NCI-H128 (cell line): Measurements from ENCODE around the gene YIPF2.
"Not testable (repeated sequence)": the region's sequence is repeated elsewhere in the genome, so short reads cannot be mapped to it uniquely, and the experiment has no call there.

ENCODE experiments used
- DNase-seq: peaks from one replicate; lab custom pipeline; 2025; ENCODE audit not compliant: unreplicated experiment; lab: John Stamatoyannopoulos, UW

YIPF2 gene

DNA sequence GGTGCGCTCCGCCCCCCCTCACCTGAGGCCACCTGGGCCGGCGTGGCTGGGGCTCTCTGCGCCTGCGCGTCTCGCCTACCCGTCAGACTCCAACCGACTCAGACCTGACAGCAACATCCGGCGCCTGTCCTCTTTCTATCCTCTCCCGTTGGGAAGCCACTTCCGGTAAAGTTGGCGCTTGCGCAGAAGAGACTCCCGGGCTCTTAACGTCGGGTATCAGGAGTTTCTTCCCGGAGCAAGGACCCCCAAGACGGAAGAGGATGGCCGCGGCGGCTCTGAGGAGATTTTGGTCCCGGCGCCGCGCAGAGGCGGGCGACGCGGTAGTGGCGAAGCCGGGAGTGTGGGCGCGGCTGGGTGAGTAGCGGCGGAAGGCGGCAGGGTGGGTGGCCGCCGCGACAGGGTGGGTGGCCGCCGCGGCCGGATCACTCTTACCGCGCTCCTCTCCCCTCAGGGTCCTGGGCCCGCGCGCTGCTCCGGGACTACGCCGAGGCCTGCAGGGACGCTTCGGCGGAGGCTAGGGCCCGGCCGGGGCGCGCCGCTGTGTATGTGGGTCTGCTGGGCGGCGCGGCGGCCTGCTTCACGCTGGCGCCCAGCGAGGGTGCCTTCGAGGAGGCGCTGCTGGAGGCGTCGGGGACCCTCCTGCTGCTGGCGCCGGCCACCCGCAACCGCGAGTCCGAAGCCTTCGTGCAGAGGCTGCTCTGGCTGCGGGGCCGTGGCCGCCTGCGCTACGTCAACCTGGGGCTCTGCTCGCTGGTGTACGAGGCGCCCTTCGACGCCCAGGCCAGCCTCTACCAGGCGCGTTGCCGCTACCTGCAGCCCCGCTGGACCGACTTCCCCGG, at the start of gene YIPF2, which contains the start of gene TIMM29:
Gene YIPF2 (minus strand): TSS at position 77 of the 839 bp plus-strand sequence. CDS start 229 bp downstream, outside the sequence.
Gene TIMM29 (plus strand): TSS at position 249 of the 839 bp plus-strand sequence. CDS start 12 bp downstream, at position 261.
- peak; percentile 97 for DNase-seq

DNA sequence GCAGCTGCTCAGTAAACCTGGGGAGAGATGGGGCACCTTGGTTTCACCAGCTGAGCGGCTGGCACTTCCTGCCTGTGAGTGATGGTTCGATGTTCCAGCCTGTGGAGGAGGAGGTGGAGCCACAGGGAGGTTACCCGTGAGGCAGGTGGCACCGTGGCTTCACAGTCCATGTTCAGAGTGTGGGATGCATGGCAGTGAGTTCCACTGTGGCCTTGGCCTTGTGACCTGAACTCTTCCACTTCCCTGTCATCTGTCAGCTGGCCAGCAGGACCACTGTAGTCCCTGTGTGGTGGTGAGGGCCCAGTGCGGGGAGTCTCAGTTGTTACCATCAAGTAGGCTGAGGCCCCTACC, 49.3 kb upstream of the YIPF2 start:
- no peak for DNase-seq

DNA sequence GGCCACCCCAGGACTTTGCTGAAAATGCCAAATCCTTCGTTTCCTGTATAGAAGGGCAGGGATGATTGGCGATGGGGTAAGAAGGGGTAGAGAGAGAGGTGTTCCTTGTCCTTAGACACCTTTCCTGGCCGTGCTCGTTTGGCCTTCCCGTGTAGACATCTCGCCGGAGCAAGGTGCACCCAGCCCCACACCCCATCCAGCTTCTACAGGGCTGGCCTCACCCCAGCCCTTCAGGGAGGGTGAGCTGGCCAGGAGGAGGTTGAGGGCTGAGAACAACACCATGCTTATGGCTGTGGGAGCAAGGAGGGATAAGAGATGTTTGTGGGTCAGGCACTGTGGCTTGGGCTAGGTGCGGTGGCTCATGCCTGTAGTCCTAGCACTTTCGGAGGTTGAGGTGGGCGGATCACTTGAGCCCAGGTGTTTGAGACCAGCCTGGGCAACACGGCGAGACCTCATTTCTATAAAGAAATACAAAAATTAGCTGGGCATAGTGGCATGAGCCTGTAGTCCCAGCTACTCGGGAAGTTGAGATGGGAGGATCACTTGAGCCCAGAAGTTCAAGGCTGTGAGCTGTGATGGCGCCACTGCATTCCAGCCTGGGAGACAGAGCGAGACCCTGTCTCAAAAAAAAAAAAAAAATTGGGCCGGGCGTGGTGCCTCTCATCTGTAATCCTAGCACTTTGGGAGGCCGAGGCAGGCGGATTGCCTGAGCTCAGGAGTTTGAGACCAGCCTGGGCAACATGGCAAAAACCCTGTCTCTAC, 47.9 kb upstream of the YIPF2 start:
- no peak for DNase-seq

DNA sequence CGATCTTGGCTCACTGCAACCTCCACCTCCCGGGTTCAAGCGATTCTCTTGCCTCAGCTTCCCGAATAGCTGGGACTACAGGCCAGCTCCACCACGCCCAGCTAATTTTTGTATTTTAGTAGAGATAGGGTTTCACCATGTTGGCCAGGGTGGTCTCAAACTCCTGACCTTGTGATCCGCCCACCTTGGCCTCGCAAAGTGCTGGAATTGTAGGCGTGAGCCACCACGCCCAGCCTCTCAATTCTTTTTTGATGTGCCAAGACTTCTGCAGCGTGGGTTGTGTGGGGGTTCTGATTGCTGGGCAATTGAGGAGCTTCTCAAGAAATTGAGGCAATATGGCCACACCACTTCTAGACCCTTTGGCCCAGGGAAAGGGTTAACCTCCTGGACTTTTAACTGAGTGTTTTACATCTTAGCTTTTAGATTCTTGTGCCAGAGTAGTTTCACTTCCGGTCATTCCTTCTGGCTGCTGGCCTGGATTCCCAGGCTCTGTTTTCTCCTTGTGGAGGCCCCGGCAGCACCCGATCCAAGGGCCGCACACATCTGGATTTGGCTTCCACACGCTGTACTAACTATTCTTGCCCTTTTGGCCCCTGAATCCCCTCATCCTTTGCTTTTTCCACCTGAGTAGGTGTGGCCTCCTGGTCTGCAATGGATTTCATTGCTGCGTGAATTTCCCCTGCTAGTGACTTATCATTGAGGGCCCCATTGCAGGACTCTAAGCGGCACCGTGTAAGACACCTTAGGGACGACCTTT, 47.1 kb upstream of the YIPF2 start:
- no peak for DNase-seq

DNA sequence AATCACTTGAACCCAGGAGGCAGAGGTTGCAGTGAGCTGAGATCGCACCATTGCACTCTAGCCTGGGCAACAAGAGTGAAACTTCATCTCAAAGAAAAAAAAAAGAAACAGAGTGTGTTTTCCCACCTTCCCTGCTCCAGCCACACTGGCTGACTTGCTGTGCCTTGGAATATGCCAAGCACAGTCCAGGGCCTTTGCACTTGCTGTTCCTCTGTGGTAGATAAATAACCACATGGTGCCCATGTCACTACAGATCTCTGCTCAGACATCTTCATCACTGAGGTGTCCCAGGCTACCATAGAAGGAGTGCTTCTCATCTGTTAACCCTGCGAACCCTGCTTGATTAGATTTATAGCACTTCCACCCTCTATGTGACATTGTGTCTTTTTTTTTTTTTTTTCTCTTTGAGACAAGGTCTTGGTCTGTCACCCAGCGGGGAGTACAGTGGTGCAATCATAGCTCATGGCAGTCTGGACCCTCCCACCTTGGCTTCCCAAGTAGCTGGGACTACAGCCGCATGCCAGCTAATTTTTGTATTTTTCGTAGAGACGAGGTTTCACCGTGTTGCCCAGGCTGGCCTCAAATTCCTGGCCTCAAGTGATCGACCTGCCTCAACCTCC, 42.8 kb upstream of the YIPF2 start:
- DNase-seq = no peak

DNA sequence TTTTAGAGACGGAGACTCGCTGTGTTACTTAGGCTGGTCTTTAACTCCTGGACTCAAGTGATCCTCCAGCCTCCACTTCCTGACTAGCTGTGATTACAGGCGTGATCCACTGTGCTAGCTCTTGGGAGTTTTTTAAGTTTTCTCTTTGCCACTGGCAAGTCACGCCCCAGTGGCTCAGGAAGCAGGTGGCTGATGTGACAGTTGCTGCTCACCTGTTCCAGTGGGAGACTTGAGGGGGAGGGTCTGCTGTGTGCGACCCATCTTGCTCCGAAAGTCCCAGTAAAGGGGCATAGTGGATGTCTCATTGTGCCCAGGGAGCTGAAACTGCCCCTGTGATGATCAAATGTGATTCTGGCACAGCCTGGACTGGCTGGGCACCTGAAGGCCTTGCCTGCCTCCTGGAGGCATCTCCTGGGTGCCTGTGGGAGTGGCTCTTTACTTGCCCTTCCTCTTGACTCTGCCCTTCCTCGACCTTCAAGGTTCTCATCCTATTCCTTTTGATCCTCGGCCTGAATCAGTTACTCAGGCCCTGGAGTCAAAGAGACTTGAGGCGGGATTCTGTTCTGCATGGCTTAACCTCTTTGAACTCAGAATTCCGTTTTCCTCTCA, 40.2 kb upstream of the YIPF2 start:
- no peak for DNase-seq

DNA sequence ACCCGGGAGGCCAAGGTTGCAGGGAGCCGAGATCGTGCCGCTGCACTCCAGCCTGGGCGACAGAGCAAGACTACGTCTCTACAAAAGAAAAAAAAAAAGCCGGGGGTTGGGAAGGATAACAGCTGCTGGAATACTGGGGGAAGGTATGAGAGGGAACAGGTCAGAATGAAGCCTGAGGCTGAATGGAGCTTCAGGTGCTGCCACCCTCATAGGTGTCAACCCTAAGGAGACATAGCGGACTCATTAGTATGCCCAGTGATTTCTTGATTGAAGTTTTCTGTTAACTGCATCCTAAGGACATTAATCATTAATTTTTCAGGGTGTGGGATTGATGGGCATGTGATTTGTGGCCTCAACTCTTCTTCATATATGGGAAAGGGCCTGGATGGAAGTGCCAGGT, 38.4 kb upstream of the YIPF2 start:
- DNase-seq = no peak

DNA sequence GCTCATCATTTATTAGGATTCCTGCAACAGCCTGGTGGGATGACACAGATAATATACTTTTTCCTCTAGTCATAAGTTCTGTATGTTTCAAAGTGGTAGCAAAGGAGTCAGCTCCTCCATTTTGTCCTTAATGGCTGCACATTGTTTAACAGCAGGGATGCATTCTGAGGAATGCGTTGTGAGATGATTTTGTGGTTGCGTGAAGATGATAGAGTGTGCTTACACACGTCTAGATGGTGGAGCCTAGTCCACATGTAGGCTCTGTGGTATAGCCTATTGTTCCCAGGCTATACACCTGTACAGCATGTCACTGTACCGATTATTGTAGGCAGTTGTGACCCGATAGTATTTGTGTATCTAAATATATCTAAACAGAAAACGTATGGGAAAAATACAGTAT, 37.0 kb upstream of the YIPF2 start:
- DNase-seq = no peak

DNA sequence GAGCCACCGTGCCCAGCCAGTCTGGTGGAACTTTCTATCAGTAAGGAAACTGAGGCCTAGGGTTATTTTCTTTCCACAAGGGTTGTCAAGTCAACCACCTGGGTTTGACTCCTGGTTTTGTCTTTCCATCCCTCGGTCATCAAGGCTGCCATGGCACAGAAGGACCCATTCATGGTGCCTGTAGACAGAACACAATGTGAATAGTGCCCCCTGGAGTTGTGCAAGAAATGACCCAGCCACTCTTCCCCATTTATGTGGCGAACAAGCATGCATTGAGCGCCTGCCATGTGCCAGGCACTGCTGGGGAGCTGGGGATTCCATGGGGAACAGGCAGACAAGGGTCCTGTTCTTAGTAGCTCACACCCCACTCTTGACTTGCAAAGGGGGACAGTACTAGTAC, 36.5 kb upstream of the YIPF2 start:
- no peak for DNase-seq

DNA sequence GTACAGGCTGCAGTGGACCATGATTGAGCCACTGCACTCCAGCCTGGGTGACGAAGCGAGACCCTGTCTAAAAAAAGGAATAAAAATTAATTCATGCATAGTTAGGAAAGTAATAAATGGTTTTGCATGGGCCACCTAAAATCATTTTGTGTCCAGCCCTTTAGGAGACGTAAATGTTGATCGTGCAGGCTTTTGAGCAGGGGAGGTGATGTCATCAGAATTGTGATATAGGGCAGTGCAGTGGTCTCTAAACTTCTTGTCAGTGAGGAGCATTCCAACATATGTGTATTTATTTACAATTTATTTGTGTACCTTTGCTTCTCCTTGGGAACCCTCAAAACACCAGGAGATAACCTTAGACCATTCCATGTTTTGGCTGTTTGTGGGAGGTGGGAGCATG, 35.4 kb upstream of the YIPF2 start:
- no peak for DNase-seq

DNA sequence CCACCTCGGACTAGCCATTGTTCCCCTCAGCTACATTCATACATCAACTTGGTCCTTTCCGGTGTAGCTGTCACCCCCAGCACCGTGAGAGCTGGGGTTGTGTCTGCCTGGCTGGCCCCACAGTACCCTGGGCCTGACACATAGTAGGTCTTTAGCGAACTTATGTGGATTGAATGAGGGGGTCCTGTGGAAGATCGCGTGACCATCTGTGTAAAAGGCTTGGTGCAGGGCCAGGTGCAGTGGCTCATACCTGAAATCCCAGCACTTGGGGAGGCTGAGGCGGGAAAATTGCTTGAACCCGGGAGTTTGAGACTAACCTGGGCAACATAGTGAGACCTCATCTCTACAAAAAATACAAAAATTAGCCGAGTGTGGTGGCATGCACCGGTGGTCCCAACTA, 34.4 kb upstream of the YIPF2 start:
- no peak for DNase-seq

DNA sequence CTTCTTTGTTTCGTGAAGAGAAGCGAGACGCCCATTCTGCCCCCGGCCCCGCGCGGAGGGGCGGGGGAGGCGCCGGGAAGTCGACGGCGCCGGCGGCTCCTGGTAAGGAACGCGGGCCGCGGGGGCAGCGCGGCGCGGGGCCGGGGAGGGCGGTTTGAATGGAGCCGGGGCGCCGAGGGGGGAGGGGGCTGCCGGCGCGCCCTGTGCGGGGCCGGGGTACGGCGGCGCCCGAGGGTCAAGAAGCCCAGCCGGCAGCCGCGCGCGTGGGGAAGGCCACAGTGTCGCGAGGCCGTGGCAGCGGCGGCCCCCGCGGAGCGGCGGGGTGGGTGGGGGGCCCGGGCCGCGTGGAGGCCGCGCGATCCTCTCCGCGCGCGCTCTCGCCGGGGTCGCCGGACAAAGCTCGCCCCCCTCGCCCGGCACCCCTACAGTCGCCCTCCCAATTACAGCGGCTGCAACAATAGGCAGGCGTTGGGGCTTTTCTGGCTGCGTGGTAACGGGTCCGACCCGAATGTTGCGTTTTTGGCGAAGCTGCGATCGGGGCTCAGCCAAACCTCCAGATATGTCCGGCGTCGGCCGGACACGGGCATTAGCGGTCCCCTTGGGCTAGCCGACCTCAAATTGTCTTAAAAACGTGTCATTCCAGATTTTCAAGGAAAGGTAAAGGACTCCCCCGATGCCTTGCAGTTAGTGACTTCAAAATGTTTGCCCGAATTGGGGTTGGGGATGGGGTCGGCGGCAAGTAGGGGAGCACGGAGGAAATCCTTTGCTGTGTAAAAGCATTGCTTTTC, 32.8 kb upstream of the YIPF2 start:
- no peak for DNase-seq

DNA sequence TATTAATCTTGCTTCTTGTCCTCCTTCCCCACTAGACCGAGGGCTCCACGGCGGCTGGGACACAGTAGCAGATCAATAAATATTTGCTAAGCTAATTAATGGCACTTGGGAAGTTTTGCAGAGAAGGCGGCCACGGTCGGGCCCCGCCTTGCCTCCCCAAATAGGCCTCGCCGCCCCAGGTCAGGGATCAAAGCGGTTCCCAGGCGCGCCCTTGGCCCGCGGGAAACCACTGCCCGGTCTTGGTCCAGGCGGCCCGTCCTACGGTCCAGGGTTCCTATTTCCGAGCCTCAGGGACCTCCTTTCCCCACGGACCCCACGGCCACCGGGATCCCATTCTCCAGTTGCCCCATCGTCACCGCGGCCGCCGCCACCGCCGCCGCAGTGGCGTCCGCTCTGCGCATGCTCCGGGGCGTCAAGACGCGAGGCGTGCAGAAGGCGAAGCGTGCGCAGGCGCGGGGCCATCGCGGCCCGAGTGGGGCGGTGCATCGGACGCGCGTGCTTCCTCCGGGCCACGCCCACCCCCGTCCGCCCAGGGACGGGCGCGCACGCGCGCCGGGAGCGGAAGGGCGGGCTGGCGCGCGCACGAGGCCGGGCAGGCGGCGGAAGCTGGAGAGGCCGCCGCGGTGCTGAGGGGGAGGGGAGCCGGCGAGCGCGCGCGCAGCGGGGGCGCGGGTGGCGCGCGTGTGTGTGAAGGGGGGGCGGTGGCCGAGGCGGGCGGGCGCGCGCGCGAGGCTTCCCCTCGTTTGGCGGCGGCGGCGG, 32.1 kb upstream of the YIPF2 start, which contains the start of gene SMARCA4:
Gene SMARCA4 (plus strand): TSS at position 717 of the 759 bp plus-strand sequence. CDS start 23,122 bp downstream, outside the sequence.
- peak; percentile 93 for DNase-seq

DNA sequence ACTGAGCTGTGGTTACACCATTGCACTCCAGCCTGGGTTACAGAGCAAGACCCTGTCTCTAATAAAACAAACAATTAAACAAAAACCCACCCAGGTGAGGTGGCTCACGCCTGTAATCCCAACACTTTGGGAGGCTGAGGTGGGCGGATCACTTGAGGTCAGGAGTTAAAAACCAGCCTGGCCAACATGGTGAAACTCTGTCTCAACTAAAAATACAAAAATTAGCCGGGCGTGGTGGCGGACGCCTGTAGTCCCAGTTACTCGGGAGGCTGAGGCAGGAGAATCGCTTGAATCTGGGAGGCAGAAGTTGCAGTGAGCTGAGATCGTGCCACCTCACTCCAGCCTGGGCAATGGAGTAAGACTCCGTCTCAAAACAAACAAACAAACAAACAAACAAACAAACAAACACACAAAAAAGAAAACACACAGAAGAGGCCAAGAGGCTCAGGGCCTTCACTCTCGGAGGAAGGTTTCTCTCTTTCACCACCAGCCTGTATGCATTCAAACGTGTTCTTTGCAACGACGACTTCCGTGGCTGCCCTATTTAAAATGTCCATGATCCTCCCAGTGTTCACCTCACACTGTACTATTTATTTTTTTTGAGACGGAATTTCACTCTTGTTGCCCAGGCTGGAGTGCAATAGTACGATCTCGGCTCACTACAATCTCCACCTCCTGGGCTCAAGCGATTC, 31.0 kb upstream of the YIPF2 start:
- not testable (repeated sequence) for DNase-seq

DNA sequence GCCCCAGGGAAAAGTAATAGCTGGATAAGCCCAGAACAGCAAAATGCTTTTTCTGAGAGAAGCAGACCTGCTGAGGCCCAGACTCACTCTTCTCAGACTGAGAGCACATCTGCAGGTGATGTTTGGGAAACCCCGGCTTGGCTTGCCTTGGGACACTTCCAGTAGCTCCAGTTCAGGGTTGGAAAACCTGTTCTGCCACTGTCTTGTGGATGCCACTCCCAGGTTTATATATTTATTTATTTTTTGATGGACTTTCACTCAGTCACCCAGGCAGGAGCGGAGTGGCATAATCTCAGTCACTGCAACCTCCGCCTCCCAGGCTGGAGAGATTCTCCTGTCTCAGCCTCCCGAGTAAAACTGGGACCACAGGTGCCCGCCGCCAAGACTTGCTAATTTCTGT, 24.4 kb upstream of the YIPF2 start:
- no peak for DNase-seq

DNA sequence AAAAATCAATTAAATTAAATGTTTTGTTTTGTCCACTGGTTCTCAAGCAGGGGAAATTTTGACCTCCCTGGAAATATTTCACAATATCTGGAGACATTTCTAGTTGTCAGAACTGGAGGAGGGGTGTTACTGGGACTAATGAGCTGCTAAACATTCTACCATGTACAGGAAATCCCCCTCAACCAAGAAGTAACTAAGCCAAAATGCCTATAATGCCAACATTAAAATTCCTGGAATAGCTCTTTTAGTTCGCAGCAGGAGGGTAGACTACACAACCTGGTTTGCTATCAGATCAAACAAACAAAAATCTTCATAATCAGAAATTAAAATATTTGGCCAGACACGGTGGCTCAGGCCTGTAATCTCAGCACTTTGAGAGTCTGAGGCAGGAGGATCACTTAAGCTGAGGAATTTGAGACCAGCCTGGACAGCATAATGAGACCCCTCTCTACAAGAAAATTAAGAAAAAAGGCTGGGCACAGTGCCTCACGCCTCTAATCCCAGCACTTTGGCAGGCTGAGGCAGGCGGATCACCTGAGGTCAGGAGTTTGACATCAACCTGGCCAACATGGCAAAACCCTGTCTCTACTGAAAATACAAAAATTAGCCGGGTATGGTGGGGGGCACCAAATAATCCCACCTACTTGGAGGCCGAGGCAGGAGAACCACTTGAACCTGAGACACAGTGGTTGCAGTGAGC, 18.7 kb upstream of the YIPF2 start:
- no peak for DNase-seq

DNA sequence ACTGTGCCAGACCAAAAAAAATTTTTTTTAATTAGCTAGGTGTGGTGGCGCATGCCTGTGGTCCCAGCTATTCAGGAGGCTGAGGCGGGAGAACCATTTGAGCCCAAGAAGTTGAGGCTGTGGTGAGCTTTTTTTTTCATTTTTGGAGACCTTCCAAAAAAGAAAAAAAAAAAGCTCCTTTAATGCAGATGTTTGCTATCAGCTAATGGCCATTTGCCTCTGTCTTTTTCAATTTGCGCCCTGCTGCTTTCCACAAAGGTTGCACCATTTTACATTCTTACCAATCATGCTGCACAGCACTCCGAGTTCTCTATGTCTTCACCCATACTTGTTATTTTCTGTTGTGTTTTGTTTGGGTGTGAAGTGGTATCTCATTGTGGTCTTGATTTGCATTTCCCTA, 16.8 kb upstream of the YIPF2 start:
- no peak for DNase-seq

DNA sequence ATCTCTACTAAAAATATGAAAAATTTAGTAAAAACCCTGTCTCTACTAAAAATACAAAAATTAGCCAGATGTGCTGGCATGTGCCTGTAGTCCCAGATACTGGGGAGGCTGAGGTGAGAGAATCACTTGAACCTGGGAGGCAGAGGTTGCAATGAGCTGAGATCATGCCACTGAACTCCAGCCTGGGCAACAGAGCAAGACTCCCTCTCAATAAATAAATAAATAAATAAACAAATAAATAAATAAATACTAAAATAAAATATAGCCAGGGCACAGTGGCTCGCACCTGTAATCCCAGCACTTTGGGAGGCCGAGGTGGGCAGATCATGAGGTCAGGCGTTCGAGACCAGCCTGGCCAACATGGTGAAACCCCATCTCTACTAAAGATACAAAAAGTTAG, 15.0 kb upstream of the YIPF2 start:
- DNase-seq = not testable (repeated sequence)
